ENCODE measurements around the gene CPXM2.

DNA sequence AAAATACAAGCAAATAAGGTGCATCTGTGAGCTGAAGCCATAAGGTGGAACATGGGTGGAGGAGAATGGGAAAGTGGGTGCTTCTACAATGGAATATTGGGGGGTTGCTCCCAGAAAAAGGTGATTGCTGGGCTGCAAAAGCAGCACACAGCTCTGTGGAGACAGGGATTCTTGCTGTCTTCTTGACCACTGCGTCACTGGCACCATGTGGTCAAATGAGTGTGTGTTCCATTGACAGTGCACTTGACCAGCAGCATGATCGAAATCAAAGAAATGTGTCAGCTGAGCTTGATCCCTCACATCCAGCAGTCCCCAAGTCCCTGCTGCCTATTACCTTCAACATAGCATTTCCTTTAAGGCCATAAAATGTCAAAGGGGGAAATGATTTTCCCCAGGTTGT is 169.3 kb downstream of the CPXM2 start:
- TF ChIP-seq POLR2AphosphoS5 (IDR thresholded peaks at IDR 0.05; ENCODE audit: low read depth, low read length) = no peak
- no peak for TF ChIP-seq POLR2A (IDR thresholded peaks at IDR 0.05; ENCODE audit: low read depth, low read length)
- TF ChIP-seq TAF1 (IDR thresholded peaks at IDR 0.05; ENCODE audit: low read depth, low read length) = no peak
- no peak for TF ChIP-seq SPI1 (IDR thresholded peaks at IDR 0.05; ENCODE audit: low read depth, low read length)
